Measurements from ENCODE around the gene ZMYND8.
"Not testable (repeated sequence)": the region's sequence is repeated elsewhere in the genome, so short reads cannot be mapped to it uniquely, and the experiment has no call there.

Gene ZMYND8

DNA sequence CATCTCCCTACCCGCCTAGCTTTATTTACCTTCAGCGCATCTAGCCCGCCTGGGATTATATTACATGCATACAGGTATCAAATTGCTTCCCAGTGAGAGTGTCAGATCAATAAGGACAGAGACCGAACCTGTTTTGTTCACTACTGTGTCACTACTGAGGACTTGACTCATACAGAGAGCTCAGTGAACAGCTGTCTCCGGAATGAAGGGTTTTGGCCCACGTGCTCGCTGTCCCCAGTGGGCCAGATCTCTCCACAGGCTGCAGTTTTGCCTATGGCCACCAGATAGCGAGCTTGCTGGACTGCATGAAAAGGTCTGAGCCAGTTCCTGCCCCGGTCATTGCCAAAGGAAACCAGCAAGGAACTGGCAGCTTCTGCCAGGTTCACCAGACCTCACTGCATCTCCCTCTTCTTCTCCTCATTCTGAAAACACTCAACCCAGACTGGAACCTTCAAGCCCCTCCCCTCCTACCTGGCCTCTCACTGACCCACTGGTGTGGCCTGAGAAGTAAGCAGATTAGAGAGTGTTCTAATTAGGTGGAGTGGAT is 150.8 kb downstream of the ZMYND8 start:
- H3K4me2 ChIP-seq (ENCODE audit: low read depth, low read length), result no peak overlapping the region
- no peaks in the 10 kb centered on the region for H3K79me2 ChIP-seq (ENCODE audit: low read length)
- H3K9ac ChIP-seq (ENCODE audit: low read length), result no peak overlapping the region
- no peak overlapping the region for H3K27ac ChIP-seq (ENCODE audit: low read length)
- H3K36me3 ChIP-seq (replicated peaks; ENCODE audit: insufficient read depth, low read length), result peaks cover 7% of the 10 kb centered on the region; the same call in 1 of the 2 replicates
- H4K20me1 ChIP-seq (ENCODE audit: insufficient read depth, low read length), result no peaks in the 10 kb centered on the region
- DNase-seq, result peak; percentile 60
- no peak overlapping the region for H3K4me3 ChIP-seq (ENCODE audit: low read length)
- TF ChIP-seq CTCF (IDR thresholded peaks at IDR 0.05; ENCODE audit: low read length) (peak; percentile 84), EZH2 (optimal IDR thresholded peaks at IDR 0.05; ENCODE audit: low read depth, low read length) (no peak), EZH2phosphoT487 (IDR thresholded peaks at IDR 0.05; ENCODE audit: low read length) (no peak)
- H3K4me1 ChIP-seq (ENCODE audit: low read length), result no peaks in the 10 kb centered on the region; the same call in 1 of the 2 replicates
- H2AFZ ChIP-seq (ENCODE audit: low read length), result no peak overlapping the region
- H3K9me3 ChIP-seq (replicated peaks; ENCODE audit: insufficient read depth, low read length), result no peaks in the 10 kb centered on the region
- H3K27me3 ChIP-seq (replicated peaks; ENCODE audit: insufficient read depth, low read length), result no peaks in the 10 kb centered on the region
- H3F3A ChIP-seq (ENCODE audit: insufficient read depth, low read length), result no peaks in the 10 kb centered on the region
- H3K9me2 ChIP-seq (replicated peaks; ENCODE audit: insufficient read depth, low read length), result no peaks in the 10 kb centered on the region

DNA sequence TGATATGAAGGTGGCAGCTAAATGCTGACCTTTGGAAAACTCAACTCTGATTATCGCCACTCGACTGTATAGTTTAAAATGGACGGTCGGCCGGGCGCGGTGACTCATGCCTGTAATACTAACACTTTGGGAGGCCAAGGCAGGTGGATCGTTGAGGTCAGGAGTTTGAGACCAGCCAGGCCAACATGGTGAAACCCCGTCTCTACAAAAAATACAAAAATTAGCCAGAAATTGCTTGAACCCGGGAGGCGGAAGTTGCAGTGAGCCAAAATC is 151.7 kb downstream of the ZMYND8 start:
- not testable (repeated sequence) for H3K79me2 ChIP-seq (ENCODE audit: low read length); H3K27me3 ChIP-seq (replicated peaks; ENCODE audit: insufficient read depth, low read length); H3K9me3 ChIP-seq (replicated peaks; ENCODE audit: insufficient read depth, low read length); H4K20me1 ChIP-seq (ENCODE audit: insufficient read depth, low read length); DNase-seq; H3K36me3 ChIP-seq (replicated peaks; ENCODE audit: insufficient read depth, low read length); H2AFZ ChIP-seq (ENCODE audit: low read length); H3K27ac ChIP-seq (ENCODE audit: low read length); H3F3A ChIP-seq (ENCODE audit: insufficient read depth, low read length); H3K4me2 ChIP-seq (ENCODE audit: low read depth, low read length); H3K9ac ChIP-seq (ENCODE audit: low read length); H3K9me2 ChIP-seq (replicated peaks; ENCODE audit: insufficient read depth, low read length); H3K4me3 ChIP-seq (ENCODE audit: low read length); H3K4me1 ChIP-seq (ENCODE audit: low read length)

- no peaks in the 10 kb centered on the region; the same call in 1 of the 2 replicates for H3K4me1 ChIP-seq (ENCODE audit: low read length)
- no peaks in the 10 kb centered on the region for H3K36me3 ChIP-seq (replicated peaks; ENCODE audit: insufficient read depth, low read length)
- H3K4me3 ChIP-seq (ENCODE audit: low read length), result no peak overlapping the region
- no peaks in the 10 kb centered on the region for H3K9me2 ChIP-seq (replicated peaks; ENCODE audit: insufficient read depth, low read length)
- no peak overlapping the region for H3K27ac ChIP-seq (ENCODE audit: low read length)
- H3K27me3 ChIP-seq (replicated peaks; ENCODE audit: insufficient read depth, low read length), result no peaks in the 10 kb centered on the region
- no peak overlapping the region for H3K9ac ChIP-seq (ENCODE audit: low read length)
- no peaks in the 10 kb centered on the region for H3F3A ChIP-seq (ENCODE audit: insufficient read depth, low read length)
- H3K9me3 ChIP-seq (replicated peaks; ENCODE audit: insufficient read depth, low read length), result no peaks in the 10 kb centered on the region
- no peak overlapping the region for H2AFZ ChIP-seq (ENCODE audit: low read length)
- H4K20me1 ChIP-seq (ENCODE audit: insufficient read depth, low read length), result no peaks in the 10 kb centered on the region
- TF ChIP-seq EZH2phosphoT487 (IDR thresholded peaks at IDR 0.05; ENCODE audit: low read length) (no peak), CTCF (IDR thresholded peaks at IDR 0.05; ENCODE audit: low read length) (no peak), EZH2 (optimal IDR thresholded peaks at IDR 0.05; ENCODE audit: low read depth, low read length) (no peak)
- no peak overlapping the region for H3K4me2 ChIP-seq (ENCODE audit: low read depth, low read length)
- DNase-seq, result no peak
- H3K79me2 ChIP-seq (ENCODE audit: low read length), result no peaks in the 10 kb centered on the region
Observed at GRCh38 chr20:47204008-47204849, 152.3 kb downstream of the ZMYND8 start.
